Smooth muscle cell (in vitro differentiated cells): ENCODE measurements around the gene HTR7. TPM values are rescaled to one million over a fixed set of nuclear protein-coding genes. Genes with fewer than 3 reads are reported as not detected.

Experiments used
- DNase-seq: peaks from one replicate; lab custom pipeline; 2025; ENCODE audit not compliant: unreplicated experiment; lab: John Stamatoyannopoulos, UW
- H2AFZ ChIP-seq: fragments of 200-600 bp; sonication (generic); 2 replicates; pipeline ENCODE4 v1.6.0; 2016; ENCODE audit warnings: antibody characterized with exemption, low read depth, mild to moderate bottlenecking
- H3F3A ChIP-seq: fragments of 200-600 bp; sonication (generic); 2 replicates; pipeline ENCODE4 v1.6.0; 2017; ENCODE audit warnings: antibody characterized with exemption, low read depth
- H3K27ac ChIP-seq: fragments of 200-600 bp; sonication (generic); 2 replicates; pipeline ENCODE4 v1.5.1; 2016; ENCODE audit warnings: low read depth, mild to moderate bottlenecking
- H3K27me3 ChIP-seq: fragments of 200-600 bp; sonication (generic); 2 replicates; pipeline ENCODE4 v1.6.1; 2016; ENCODE audit warnings: low read depth, mild to moderate bottlenecking
- H3K36me3 ChIP-seq: fragments of 200-600 bp; sonication (generic); 2 replicates; pipeline ENCODE4 v1.5.1; 2016; ENCODE audit warnings: low read depth
- H3K4me1 ChIP-seq: fragments of 200-600 bp; sonication (generic); 2 replicates; pipeline ENCODE4 v1.5.1; 2016; ENCODE audit warnings: low read depth
- H3K4me2 ChIP-seq: fragments of 200-600 bp; sonication (generic); 2 replicates; pipeline ENCODE4 v1.6.0; 2016; ENCODE audit warnings: mild to moderate bottlenecking
- H3K4me3 ChIP-seq: fragments of 200-600 bp; sonication (generic); 2 replicates; pipeline ENCODE4 v1.5.1; 2016; ENCODE audit warnings: mild to moderate bottlenecking
- H3K79me2 ChIP-seq: fragments of 200-600 bp; sonication (generic); 2 replicates; pipeline ENCODE4 v1.6.0; 2016; ENCODE audit warnings: low read depth, mild to moderate bottlenecking
- H3K9ac ChIP-seq: fragments of 200-600 bp; sonication (generic); 2 replicates; pipeline ENCODE4 v1.6.0; 2016; ENCODE audit warnings: low read depth
- H3K9me3 ChIP-seq: fragments of 200-600 bp; sonication (generic); replicated peaks from 2 replicates; pipeline ENCODE4 v1.5.1; 2016; ENCODE audit warnings: low read depth
- H4K20me1 ChIP-seq: fragments of 200-600 bp; sonication (generic); 2 replicates; pipeline ENCODE4 v1.6.0; 2016; ENCODE audit warnings: low read depth
- CTCF ChIP-seq: fragments of 200-600 bp; sonication (generic); IDR thresholded peaks from 2 replicates; pipeline ENCODE4 v1.5.1; 2017; ENCODE audit warnings: borderline replicate concordance, mild to moderate bottlenecking, antibody characterized with exemption; ENCODE audit not compliant: insufficient read depth, poor library complexity, severe bottlenecking
- WGBS: methylation state at CpG from one replicate; pipeline ENCODE4 v1.1.7; 2016; ENCODE audit warnings: low lambda C conversion rate; 5-methylcytosine and 5-hydroxymethylcytosine counted together
- polyA plus RNA-seq: library from polyadenylated mRNA; unstranded; fragments of >200 nt; fragmentation: Nextera tagmentation; extraction: Ambion mirVana; gene quantifications from 2 replicates; pipeline ENCODE4 v1.2.1, GENCODE V29; 2016
- total RNA-seq: library from RNA; depleted of rRNA; stranded (reverse); fragments of >200 nt; gene quantifications from 2 replicates; pipeline ENCODE4 v1.2.3, GENCODE V29; 2014

The HTR7 gene
- total and polyA plus RNA-seq, 2 experiments from 2014 or later, result 3.7 to 10.7 TPM

GRCh38 chr10:90769946-90770841 is 87.6 kb downstream of the HTR7 start:
- H4K20me1 ChIP-seq, result no peaks in the 10 kb centered on the region
- H3K27me3 ChIP-seq, result no peaks in the 10 kb centered on the region
- no peak overlapping the region for H3K4me2 ChIP-seq
- no peak overlapping the region for H2AFZ ChIP-seq
- H3K36me3 ChIP-seq, result no peaks in the 10 kb centered on the region
- 93% methylated on average over 20 of the region's 20 CpGs for WGBS
- H3F3A ChIP-seq, result no peaks in the 10 kb centered on the region
- no peaks in the 10 kb centered on the region for H3K4me1 ChIP-seq
- DNase-seq, result no peak
- no peak for TF ChIP-seq CTCF
- H3K9ac ChIP-seq, result no peak overlapping the region
- no peak overlapping the region for H3K27ac ChIP-seq
- peaks cover 9% of the 10 kb centered on the region for H3K79me2 ChIP-seq
- H3K9me3 ChIP-seq, result no peaks in the 10 kb centered on the region
- no peak overlapping the region for H3K4me3 ChIP-seq

- no peak for DNase-seq
- Histone ChIP-seq H2AFZ (no peak overlapping the region), H3K79me2 (no peaks in the 10 kb centered on the region), H3K27me3 (no peaks in the 10 kb centered on the region), H3K9me3 (no peaks in the 10 kb centered on the region), H3F3A (no peaks in the 10 kb centered on the region), H3K9ac (no peak overlapping the region), H3K36me3 (no peaks in the 10 kb centered on the region), H3K27ac (no peak overlapping the region), H3K4me2 (no peak overlapping the region), H3K4me1 (no peaks in the 10 kb centered on the region), H3K4me3 (no peak overlapping the region), H4K20me1 (no peaks in the 10 kb centered on the region)
- TF ChIP-seq CTCF, result peak; percentile 72
- 18% methylated on average over 4 of the region's 4 CpGs for WGBS
Measured at GRCh38 chr10:90751107-90751997, 106.5 kb downstream of the HTR7 start.

DNA sequence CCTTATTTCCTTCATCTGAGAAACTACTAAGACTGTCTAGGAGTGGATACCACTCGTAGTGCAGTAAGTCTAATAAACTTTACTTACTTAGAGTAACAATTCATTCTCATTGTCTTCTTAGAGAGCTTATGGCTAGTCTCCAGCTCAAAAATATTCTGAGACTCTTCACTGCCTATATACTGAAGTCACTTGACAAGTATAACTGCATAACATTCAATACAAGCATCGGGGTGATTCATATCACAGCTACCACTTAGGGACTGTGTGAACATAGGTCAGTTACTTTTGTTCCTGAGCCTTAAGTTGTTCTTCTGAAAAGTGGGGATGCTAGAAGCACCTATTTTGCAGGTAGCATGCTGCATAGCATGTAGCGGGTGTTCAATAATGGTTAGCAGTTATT is 111.0 kb downstream of the HTR7 start:
- H3K27ac ChIP-seq, result no peak overlapping the region
- H3K36me3 ChIP-seq, result no peaks in the 10 kb centered on the region

More for the DNA sequence above, 111.0 kb downstream of the HTR7 start:
- no peaks in the 10 kb centered on the region for H3F3A ChIP-seq
- no peaks in the 10 kb centered on the region for H3K9me3 ChIP-seq
- H3K27me3 ChIP-seq, result no peaks in the 10 kb centered on the region
- WGBS, result 78% methylated on average over 3 of the region's 3 CpGs
- no peaks in the 10 kb centered on the region for H3K79me2 ChIP-seq
- no peak overlapping the region for H2AFZ ChIP-seq
- no peak overlapping the region for H3K9ac ChIP-seq
- no peaks in the 10 kb centered on the region for H4K20me1 ChIP-seq
- TF ChIP-seq CTCF, result no peak
- no peak overlapping the region for H3K4me3 ChIP-seq
- H3K4me2 ChIP-seq, result no peak overlapping the region
- no peaks in the 10 kb centered on the region for H3K4me1 ChIP-seq
- no peak for DNase-seq
